Activated CD4-positive, alpha-beta T cell treated with anti-CD3 and anti-CD28 coated beads, Interleukin-2, amount 50 U/mL, for 48 hours (primary cell): Measurements from ENCODE around the gene TECPR1.

Source experiments
- DNase-seq, 2 experiments: peaks; one replicate each; pipeline ENCODE4 v3.0.0-alpha.2; 2020

The TECPR1 gene

DNA sequence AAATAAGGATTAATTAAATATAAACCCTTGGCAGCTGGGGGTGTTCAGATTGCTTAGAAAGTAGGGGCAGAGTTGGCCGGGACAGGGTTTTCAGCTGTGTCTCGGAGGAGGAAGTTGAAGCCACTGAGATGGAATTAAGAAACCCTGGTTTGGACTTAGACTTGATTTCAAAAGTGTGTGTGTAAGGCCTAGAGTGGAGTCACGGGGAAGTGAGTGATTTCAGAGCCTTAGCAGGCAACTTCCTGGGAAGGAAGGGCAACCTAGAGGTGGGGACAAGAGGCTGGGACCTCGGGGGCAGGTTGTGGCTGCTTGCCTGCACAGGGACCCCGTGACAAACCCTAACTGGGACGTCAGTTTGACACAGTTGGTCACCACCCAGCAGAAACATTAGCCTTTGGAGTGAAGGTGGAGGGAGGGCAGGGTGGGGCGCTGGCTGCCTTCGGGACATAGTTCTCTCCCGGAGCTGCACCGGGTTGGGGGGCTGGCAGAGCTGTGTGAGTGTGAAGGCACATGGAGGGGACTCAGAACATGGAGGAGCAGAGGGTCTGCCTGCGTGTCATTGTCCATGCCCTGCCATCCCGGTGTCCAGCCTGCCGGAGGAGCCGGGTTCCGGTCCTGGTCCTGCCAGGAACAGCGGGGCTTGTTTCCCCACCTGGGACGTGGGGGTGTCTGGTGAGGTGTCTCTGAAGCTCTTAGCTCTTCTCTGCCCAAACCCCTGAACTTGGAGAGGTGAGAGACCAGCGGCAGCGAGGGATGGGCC is 31.3 kb upstream of the TECPR1 start:
- DNase-seq: no peak

DNA sequence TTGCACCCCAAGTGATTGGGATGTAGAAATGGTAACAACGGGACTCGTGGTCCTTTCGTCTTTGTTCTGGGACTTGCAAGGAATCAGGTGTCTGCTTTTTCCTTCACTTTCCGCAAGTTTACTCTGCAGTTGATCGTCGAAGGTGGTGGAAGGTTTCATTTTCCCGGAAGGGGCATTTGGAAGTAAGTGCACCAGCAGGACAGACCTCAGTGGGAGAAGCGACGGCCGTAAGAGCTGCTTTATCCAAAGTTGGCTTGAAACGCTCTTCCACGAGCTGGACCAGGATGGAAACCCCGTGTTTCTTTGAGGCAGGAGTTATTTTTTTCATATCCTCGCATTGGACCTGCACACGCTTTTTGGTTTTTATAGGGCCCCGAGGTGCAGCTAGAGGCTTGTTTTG is 30.7 kb upstream of the TECPR1 start:
- no peak for DNase-seq

DNA sequence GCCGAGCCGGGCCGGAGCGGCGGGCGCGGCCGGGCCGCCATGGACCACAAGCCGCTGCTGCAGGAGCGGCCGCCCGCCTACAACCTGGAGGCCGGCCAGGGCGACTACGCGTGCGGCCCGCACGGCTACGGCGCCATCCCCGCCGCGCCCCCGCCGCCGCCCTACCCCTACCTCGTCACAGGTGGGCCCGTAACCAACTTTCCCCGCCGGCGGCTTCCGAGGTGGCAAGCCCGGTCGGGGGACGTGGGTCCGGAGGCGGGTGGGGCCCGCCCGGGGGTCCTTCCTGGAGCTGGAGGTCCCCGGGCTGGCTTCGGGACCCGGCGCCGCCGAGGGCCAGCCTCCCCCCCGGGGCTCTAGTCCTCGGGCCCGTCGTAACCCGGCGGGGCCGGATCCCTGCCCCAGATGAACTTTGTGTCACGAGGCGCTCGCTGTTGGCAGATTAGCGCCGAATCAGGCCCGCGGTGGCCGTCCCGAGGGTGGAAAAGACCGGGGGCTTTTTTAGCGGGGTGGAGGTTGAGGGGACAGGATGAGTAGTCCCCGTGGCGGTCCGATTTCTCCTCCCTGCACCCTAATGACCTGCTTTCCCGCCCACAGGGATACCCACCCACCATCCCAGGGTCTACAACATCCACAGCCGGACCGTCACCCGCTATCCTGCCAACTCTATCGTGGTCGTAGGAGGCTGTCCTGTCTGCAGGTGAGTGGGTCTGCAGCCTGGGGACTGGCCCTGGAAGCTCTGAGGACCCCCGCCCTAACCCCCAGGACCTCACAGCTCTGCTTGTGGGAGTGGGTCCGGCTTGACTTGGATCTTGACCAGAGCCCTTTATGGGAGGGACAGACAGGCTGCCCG is 29.9 kb upstream of the TECPR1 start:
- peak; percentile 29 to 43 for DNase-seq

DNA sequence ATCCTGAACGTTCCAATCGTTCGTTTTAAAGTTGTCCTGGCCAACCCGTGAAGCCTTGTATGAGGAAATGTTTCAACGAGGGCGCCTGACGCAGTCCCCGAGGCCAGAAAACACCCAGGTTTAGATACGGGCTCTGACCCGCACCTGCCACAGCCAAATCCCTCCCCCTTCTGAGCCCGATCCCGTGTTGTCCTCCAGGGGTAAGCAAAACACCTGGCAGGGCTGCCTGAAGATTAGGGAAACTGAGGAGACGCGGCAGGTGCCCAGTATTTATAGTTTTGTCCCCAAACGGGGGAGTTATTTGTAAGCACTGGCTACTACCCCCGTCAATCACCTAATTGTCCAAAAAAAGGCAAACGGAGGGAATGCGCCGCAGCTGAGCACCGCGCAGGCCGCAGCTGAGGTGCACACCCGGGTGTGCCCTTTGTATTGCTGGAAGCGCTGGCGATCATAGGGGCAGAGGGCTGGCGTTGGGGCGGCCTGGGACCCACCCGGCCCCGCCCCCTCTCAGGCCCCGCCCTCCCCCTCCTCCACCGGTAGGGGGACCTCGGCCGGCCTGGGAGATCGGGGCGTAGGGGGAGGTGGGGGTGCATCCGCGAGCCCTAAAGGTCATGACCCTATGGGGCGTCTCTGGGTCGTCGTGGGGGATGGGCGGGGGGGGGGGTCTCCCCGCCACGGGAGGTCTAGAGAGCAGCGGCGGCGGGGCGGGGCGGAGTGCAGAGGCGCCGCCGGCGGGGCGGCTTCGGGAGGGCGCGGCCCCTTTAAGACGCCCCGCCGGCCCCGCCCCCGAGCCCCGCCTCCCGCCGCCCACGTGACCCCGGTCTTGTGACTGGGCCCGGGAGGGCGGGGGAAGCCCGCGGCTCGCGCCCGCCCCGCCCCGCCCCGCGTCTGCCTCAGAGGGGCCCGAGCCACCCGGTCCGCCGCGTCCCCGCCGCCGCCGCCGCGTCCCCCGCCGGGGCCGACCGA is 29.0 kb upstream of the TECPR1 start, which contains the start of gene BRI3:
Gene BRI3 (plus strand): TSS at position 896 of the 966 bp plus-strand sequence. CDS start 110 bp downstream, outside the sequence.
- DNase-seq: peak; percentile 87 to 95

DNA sequence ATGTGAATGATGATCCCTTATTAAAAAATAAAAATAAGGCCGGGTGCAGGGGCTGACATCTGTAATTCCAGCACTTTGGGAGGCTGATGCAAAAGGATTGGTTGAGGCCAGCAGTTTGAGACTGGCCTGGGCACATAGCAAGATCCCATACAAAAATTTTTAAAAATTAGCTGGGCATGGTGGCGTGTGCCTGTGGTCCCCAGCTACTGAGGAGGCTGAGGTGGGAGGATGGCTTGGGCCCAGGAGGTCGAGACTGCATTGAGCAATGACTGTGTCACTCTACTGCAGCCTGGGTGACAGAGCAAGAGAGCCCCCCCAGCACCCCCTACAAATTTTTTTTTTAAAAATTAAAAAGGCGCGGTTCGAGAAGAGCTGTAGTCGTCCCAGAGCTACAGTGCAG is 28.3 kb upstream of the TECPR1 start:
- no peak for DNase-seq

DNA sequence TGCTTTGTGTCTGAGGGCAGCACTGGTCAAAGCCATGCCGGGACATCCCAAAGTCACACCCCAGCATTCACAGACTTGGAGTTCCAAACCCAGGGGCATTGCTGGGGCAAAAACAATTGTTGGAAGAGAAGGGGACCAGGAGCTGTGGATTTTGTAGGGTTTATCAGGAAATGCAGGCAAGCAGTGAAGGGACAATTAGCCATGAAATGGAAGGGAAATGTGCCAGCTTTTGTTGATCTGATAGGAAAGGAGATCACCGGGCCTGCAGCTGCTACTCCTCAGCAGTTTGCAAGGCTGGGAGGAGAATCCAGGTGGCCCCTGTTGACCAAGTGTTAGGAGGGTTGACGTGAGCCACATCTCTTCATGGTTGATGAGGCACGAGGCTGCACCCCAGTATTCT is 26.9 kb upstream of the TECPR1 start:
- no peak for DNase-seq

DNA sequence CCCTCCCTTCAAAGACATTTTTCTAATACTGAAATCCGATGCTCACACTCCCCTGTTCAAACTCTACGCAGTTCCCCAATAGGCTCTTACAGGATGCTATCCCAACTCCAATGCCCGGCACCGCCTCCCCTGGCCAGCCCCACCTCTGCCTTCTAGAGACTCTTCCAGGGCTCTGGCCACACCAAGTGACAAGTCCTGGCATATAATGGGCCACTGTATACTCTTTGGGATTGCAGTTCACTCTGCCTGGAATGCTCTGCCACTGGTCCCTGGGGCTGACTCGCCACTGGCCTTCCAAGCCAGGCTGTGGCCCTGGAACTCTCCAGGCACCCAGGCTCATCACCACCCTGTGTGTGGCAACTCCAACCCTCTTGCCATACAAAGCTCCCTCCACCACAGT is 26.4 kb upstream of the TECPR1 start:
- no peak for DNase-seq

DNA sequence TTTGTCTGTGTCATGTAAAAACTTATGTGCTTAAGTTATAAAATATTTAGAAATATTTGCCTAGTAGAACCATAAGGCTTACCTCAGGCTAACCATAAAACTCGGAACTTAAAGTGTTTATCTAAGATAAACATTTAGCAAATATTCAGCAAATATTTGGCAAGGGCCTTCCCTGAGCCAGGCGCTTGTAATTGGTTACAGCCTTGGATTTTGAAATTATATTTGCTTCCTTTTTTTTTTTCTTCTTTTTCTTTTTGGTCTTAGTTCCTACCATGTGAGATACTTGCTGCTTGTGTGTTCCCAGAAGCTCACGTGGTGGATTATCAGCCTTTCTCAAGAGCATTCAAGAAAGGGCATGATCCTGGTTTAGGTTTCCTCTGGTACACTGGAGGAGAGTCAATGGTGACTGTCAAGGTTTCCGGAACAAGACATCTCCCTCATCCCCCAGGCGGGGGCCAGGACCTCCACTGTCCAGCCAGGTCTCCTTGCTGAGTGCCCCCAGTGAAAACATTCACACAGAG is 24.3 kb upstream of the TECPR1 start:
- DNase-seq: no peak

DNA sequence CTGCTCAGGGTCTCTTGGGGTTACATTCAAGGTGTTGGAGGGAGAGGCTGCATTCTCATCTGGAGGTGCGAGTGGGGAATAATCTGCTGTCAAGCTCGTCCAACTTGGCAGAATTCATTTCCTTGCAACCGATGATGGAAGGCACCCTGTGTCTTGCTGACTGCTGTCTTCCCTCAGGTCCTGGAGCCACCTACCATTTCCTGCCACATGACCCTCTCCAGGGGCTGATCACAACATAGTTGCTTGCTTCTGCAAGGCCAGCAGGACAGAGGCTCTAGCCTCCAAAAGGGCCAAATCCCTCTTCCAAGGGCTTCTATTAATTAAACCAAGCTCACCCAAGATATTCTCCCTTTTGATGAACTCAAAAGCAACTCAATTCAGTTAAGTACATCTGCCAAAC is 15.3 kb upstream of the TECPR1 start:
- DNase-seq: no peak

DNA sequence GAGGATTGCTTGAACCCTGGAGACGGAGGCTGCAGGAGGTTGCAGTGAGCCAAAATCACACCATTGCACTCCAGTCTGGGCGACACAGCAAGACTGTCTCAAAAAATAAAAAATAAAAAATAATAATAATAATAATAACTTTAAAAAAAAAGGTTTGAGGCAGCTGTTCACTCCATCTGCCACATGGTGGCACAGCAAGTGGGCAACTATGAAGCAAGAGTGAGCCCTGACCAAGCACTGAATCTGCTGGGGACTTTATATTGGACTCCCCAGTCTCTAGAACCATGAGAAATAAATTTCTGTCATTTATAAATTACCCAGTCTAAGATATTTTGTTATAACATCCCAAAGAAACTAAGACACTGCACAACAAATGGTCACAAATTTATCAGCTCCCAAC is 14.8 kb upstream of the TECPR1 start:
- DNase-seq: no peak

DNA sequence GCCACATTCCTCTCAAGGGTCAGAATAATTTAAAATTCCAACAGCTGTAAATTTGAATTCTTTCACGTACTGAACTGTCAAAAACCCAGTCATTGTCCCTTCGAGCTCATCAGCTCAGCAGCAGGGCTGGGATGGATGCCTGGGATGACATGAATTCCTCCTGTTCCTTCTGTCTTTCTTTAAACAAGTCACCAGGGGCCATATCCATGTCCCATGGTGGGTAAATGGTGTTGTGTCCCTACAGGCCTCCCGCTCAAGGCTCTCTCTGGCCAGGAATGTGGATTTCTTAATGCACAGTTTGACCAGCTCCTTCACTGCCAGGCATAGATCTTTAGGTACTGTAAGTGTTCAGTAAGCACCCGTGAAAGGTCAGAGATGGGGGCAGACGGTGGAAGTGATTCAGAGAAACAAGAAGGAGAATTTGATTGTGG is 13.8 kb upstream of the TECPR1 start:
- no peak for DNase-seq

DNA sequence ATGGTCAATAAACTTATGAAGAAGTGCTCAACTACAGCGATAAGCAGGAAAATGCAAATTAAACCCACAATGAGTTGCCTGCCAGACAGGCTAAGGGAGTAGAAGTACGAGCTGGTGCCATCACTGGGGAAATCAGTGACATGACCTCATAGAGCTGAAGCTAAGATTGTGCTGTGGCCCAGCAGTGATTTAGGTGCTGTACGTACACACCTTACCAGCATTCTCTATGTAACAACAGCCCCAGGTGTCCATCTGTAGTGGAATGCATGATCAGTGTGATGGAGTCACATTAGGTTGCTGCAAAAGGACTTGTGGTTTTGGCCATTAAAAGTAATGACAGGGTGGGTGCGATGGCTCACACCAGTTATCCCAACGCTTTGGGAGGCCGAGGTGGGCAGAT is 5.7 kb upstream of the TECPR1 start:
- no peak for DNase-seq

DNA sequence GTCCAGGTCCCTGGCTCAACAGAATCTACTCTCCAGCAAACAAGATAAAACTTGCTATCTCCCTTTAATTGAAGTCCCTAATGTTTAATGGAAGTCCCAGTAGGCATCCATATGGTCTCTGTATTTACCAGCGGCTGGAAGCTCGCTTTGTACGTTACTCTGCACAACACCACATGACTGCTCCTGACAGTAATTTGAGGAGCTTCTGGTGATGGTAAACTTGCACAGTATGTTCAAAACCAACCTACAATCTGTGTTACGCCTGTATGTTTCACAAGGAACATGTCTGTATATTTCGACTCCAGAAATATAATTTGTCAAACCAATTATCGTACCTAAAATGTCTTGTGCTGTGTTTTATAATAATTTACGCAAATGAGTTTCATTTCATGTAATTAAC is 4.4 kb upstream of the TECPR1 start:
- no peak for DNase-seq

DNA sequence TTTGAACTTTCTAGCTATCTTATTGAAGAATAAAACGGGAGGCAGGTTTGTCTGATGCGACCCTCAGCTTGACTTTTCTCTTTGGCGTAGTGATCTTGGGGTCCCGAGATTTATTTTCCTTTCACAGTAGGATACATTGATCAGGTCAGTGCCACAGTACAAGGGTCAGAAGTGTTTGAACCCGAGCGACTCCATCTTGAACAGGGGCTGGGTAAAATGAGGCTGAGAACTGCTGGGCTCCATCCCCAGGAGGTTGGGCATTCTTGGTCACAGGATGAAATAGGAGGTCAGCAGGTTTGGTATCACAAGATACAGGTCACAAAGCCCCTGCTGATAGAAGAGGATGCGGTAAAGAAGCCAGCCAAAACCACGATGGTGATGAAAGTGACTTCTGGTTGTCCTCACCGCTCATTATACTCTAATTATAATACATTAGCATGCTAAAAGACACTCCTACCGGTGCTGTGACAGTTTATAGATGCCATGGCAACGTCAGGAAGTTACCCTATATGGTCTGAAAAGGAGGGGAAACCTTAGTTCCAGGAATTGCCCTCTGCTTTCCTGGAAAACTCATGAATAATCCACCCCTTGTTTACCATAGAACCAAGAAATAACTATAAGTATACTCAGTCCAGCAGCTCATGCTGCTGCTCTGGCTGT is 3.0 kb upstream of the TECPR1 start:
- DNase-seq: peak in 1 of 2 experiments; percentile 6

DNA sequence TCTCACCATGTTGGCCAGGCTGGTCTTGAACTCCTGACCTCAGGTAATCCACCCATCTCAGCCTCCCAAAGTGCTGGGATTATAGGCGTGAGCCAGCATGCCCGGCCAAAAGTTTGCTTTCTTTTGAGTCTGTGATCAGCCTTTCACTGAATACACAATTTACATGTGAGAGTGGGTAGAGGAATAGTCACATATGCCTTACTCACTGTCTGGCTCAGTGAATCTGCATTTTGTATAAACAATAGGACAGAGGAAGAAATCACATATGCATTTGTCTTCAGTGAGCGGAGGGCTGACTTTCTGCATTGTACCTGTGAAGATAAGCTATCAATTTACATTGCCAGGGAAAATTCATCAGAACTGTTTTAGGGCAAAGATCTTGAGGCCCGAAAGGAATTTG is 2.5 kb upstream of the TECPR1 start:
- DNase-seq: no peak

DNA sequence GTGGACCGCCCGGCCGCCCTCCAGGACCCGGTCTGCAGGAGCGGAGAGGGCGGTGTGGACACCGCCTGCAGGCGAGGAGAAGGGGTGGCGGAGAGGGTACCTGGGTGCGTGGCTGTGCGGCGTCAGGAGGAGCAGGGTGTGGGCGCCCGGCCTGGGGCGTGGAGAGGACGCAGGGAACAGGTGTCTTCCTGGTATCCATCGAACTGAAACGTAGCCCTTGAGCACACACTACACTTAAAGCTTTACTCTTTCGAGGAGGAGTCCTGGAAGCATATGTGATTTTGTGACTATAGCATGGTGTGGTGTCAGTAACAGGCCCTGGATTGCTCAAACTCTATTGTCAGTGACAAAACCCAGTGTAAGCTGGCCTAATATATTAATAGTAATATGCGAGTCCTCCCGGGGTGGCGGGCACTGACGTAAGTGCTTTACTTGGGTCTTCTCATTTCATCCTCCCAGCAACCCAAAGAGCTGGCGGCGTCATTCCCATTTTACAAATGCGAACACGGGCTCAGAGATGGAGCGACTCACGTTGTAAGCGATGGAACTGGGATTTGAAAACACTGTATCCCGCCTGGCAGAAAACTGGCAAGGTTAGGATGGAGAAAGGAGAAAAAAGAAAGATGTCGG is 508 bp upstream of the TECPR1 start:
- no peak for DNase-seq

DNA sequence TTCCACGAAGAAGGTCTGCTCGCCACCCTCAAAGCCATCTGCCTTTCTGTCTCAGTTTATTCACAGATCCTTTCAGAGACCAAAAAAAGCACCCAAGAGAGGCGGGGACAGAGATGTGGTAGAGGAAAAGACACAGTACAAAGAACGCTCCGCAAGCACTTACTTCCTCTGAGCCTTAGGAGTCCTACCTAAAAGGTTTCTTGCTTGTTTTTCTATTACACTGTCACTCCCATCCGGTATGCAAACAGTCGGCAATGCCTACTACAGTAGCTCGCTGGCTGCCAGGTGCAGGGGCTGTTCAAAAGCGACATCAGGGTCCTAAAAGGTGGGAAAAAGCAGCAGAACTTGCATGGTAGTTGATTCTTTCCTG is 816 bp downstream of the TECPR1 start:
- peak in 1 of 2 experiments; percentile 12 for DNase-seq

DNA sequence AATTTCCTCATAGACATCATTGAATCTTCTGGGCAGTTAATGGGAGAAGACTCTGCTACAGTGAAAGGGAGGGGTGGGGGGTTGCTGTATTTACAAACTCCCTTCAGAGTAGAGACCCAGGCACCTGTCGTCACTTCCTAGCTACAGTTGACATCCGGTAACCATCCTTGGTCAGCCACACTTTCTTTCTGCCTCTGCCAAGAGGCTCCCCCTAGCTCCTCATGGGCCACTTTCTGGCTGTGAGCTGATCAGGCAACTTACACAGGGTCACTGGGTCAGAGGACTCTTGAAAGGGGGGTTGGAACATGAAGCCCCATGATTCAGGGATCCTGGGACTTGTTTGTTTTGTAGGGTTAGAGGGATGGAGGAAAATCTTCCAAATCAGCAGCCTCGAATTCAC is 1.2 kb downstream of the TECPR1 start:
- DNase-seq: peak; percentile 36 to 48

DNA sequence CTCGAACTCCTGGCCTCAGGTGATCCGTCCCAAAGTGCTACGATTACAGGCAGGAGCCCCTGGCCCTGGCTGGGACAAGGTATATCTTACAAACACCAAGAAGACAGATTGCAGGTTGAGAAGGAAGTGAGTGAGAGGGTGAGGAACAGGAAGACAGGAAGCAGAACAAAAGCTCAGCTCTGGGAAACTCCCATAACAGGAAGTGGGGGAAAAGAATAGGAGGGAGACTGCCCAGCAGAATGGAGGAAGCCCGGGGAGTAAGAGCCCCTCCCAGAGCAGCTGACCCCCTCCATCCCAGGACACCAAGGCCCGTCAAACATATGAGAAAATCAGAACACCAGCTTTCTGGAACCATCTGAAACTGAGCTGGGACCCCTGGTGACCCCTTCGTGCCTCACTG is 2.9 kb downstream of the TECPR1 start:
- DNase-seq: no peak

DNA sequence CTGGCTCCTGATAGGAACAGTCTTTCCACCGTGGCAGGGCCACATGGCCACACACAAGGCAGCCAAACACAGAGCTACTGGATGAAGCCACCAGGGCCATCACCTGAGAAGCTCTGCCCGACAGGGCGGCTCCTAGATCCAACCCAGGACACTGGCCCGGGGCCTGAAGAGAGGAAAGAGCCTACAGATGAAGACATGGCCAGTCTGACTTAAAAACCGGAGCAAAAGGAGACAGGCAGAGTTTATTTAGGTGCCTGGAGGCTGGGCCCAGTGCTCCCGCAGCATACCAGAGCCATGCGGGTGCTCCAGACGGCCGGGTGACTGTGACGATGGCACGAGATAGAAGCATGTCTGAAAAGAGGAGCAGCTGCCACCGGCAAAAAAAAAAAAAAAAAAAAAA is 3.9 kb downstream of the TECPR1 start:
- DNase-seq: no peak

DNA sequence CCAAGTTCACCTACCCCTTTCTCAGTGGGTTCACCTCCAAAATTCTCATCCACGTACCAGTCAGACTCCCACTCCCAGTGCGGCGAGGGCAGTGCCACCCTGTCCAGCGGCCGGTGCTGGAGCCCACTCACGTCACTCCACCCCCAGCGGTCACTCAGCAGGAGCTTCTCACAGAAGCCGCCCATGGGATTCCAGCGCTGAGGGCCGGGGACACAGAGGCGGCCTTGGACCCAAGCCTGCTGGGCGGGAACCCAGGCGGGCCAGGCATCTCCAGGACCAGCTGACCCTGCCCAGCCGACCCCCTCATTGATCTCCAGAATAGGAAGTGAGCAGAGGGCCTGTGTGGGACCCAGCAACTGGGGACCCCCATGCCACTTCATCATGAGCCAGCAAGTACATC is 7.2 kb downstream of the TECPR1 start:
- no peak for DNase-seq

DNA sequence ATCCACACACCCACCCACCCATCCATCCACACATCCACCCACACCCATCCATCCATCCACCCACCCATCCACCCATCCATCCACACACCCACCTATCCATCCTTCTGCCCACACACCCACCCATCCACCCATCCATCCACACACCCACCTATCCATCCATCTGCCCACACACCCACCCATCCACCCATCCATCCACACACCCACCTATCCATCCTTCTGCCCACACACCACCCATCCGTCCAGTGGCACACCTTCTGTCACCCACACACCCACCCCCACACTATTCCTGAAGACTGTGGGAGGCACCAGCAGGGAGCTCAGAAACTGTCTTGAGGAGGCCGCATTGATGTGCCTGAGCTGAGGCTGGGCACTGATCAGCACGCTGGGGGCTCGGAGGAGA is 9.1 kb downstream of the TECPR1 start:
- DNase-seq: no peak
